HG02938 (cell line): ENCODE data around the gene EFEMP2.

Experiments
- ATAC-seq: cut with Tn5 transposase; IDR thresholded peaks from one replicate; pipeline ENCODE4 v1.9.1; 2021; ENCODE audit warnings: mild to moderate bottlenecking, moderate library complexity; ENCODE audit not compliant: unreplicated experiment

The EFEMP2 gene

GRCh38 chr11:65872586-65873317 lies at the start of gene EFEMP2:
Gene EFEMP2 (minus strand): TSS chr11:65872800. CDS start chr11:65872354, 446 bp downstream.
- no peak for ATAC-seq

- no peak for ATAC-seq
These were observed 49.3 kb upstream of the EFEMP2 start for GRCh38 chr11:65921876-65922275.

DNA sequence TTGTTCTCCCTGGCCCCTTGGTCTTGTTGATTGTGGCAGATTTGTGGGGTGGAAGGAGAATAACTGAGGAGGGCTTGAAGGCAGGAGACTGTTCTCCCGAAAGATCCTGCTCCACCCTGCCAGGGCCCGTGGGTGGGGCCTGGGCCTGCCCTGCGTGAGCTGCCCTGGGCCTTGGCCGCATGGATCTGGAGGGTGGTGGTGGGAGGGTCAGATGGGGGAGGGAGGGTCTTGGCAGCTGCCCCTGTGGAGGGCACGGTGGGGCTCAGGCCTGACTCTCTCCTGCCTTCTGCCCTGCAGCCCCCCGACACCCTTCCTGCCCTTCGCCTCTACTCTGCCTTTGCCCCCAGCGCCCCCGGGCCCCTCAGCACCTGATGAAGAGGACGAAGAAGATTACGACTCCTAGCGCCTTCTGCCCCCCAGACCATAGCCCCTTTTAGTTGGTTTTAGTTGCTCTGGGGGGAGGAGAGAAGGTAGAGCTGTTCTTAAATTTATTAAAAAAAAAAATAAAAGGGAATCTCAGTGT lies 48.5 kb upstream of the EFEMP2 start:
- no peak for ATAC-seq

GRCh38 chr11:65920372-65920802 lies 47.8 kb upstream of the EFEMP2 start:
- no peak for ATAC-seq

DNA sequence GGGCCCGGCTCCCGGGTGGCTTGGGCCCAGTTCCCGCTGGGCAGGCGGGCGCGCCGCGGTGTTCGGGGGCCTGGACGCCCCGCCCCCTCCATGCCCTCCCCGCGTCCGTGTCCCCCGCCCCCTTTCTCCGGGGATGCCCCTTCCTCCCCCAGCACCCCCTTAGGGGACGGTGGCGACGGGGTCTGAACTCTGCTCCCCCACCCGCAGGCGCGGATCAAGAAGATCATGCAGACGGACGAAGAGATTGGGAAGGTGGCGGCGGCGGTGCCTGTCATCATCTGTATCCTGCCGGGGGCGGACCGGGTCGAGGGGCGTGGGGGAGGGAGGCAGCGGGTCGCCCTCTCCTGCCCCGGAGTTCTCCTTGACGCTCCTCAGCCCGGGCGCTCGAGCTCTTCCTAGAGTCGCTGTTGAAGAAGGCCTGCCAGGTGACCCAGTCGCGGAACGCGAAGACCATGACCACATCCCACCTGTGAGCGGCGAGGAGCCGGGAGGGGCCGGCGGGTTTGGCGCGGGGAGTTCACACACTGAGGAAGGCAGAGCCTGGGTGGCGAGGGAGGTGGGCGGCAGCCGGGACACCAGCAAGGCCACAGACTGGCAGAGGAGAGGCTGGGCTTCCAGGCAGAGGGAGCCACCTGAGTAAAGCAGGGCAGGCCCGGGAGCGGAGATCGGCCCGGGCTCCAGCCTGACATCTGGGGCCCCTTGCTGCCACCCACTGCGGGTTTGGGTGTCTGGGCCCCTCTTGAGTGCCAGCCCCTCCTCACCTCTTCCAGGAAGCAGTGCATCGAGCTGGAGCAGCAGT lies 47.2 kb upstream of the EFEMP2 start:
- peak; percentile 39 for ATAC-seq

GRCh38 chr11:65919141-65919572 lies 46.6 kb upstream of the EFEMP2 start, which contains the start of gene DRAP1:
Gene DRAP1 (plus strand): TSS chr11:65919426. CDS start chr11:65919502, 76 bp downstream.
- peak; percentile 70 for ATAC-seq

GRCh38 chr11:65918211-65919140 lies 45.9 kb upstream of the EFEMP2 start, which contains the start of gene C11orf68:
Gene C11orf68 (minus strand): TSS chr11:65919062. CDS start chr11:65919031, 31 bp downstream.
- peak; percentile 53 for ATAC-seq

- ATAC-seq: no peak
These were observed 45.0 kb upstream of the EFEMP2 start for GRCh38 chr11:65917434-65918210.

GRCh38 chr11:65917077-65917433 lies 44.5 kb upstream of the EFEMP2 start:
- no peak for ATAC-seq

GRCh38 chr11:65916391-65916790 lies 43.8 kb upstream of the EFEMP2 start:
- ATAC-seq: no peak

GRCh38 chr11:65915821-65916251 lies 43.2 kb upstream of the EFEMP2 start:
- ATAC-seq: no peak

DNA sequence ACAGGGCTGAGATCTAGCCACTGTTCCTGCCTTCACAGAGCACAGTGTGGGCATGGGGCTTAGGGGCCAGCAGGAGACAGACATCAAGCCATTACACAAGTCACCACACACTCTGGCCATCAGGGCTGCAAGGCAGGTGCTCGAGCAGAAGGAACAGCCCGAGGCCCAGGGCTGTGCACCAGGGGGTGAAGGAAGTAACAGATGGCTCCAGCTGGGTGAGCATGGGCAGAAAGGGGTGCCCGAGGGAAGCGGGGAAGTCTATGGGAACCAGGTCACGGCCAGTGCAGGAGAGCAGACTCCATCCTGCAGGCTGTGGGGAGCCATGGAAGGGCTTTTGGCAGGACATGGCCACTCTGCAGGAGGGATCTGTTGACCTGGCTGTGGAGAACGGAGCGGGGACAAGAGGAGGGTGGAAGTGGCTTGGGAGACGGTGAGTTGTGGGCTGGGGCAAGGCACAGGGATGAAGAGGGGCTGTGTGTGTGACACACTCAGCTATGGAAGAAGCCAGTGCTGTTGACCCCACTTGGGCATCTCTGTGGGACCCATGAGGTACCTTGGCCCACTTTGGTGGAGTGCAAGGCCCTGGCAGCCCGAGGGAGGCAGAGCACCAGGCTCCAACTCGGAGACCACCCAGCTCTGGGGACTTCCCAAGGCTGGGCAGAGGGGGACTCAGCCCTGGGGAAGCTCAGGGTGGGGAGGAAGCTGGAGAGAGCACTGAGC lies 42.7 kb upstream of the EFEMP2 start:
- ATAC-seq: no peak

GRCh38 chr11:65912845-65913244 lies 40.2 kb upstream of the EFEMP2 start:
- ATAC-seq: no peak

- ATAC-seq: no peak
These were observed 39.3 kb upstream of the EFEMP2 start for GRCh38 chr11:65911682-65912568.

DNA sequence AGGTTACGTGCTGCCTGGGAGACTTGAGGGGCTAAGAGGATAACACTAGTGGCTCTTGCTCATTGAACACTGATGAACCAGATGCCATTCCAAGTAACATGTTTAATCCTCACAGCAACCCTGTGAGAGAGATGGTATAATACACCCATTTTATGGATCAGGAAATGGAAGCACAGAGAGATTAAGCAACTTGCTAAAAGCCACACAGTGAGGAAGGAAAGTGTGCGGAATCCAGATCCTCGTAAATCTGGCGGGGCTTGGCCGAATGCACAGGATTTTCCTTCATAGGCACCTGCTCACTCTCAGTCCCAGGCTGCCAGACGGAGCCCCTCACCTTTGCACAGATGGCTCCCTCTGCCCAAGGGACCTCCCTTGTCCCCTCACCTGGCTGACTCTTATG lies 35.3 kb upstream of the EFEMP2 start:
- ATAC-seq: no peak

- no peak for ATAC-seq
These were observed 34.0 kb upstream of the EFEMP2 start for GRCh38 chr11:65906602-65907001.

DNA sequence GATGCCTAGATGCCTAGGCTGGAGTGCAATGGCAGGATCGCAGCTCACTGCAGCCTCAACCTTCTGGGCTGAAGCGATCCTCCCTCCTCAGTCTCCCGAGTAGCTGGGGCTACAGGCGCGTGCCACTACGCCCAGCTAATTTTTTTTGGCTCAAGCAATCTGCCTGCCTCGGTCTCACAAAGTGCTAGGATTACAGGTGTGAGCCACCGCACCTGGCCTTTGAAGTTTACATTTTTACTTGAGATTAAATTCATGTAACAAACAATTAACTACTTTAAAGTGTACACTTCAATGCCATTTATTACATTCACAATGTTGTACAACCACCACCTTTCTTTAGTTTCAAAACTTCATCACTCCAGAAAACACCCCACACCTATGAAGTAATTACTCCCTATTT lies 31.1 kb upstream of the EFEMP2 start:
- ATAC-seq: no peak

DNA sequence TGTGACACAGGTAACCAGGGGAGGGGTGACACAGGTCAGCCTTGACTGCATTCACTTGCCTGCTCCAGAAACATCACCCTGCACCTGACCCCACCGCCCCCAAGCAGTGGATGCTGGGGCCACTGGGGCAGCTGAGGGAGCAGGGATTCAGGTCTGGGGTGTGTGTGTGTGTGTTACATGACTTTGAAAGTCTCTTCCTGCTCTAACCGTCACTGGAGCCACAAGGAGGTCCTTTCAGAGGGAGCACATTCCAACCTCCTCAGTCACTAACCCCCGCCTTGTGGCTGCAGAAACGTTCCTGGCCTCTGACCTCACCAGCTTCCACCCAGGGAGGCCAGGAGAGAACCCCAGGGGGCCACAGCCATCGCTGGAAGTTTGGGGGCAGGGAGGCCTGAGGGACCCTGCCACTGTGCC lies 30.5 kb upstream of the EFEMP2 start:
- no peak for ATAC-seq
